Spleen (tissue), 11 donors: ENCODE data around the gene SIMC1. TPM values are rescaled to one million over a fixed set of nuclear protein-coding genes. Genes with fewer than 3 reads are reported as not detected.

Experiments
- DNase-seq: peaks from one replicate; pipeline ENCODE4 v3.0.0-alpha.2; 2020
- H3K27ac ChIP-seq, 8 donors: fragments of 200-600 bp; sonication (generic) in 7 of 8; 1 replicate in 4 of 8; 2 replicates in 4 of 8; pipeline versions ENCODE4 v1.5.0 to v1.8.0; 2016 to 2021; ENCODE audit warnings: inconsistent platforms in 4 of 8, mild to moderate bottlenecking in 4 of 8, moderate library complexity in 1 of 8
- H3K27me3 ChIP-seq, 7 donors: fragments of 200-600 bp; sonication (generic) in 6 of 7; replicated peaks in 1 of 7; 1 replicate in 4 of 7; 2 replicates in 3 of 7; pipeline versions ENCODE4 v1.5.0 to v1.8.0; 2016 to 2021; ENCODE audit warnings: inconsistent platforms in 3 of 7, mild to moderate bottlenecking in 1 of 7
- H3K36me3 ChIP-seq, 6 donors: fragments of 200-600 bp; sonication (generic) in 5 of 6; 1 replicate in 4 of 6; 2 replicates in 2 of 6; pipeline versions ENCODE4 v1.5.0 to v1.8.0; 2016 to 2021; ENCODE audit warnings: inconsistent platforms in 2 of 6
- H3K4me1 ChIP-seq, 6 donors: fragments of 200-600 bp; sonication (generic) in 5 of 6; 1 replicate in 3 of 6; 2 replicates in 3 of 6; pipeline versions ENCODE4 v1.5.0 to v1.8.0; 2016 to 2021; ENCODE audit warnings: inconsistent platforms in 3 of 6
- H3K4me3 ChIP-seq, 8 donors: fragments of 200-600 bp; sonication (generic) in 7 of 8; 1 replicate in 4 of 8; 2 replicates in 4 of 8; pipeline versions ENCODE4 v1.5.0 to v1.8.0; 2016 to 2021; ENCODE audit warnings: inconsistent platforms in 4 of 8, mild to moderate bottlenecking in 4 of 8, moderate library complexity in 2 of 8
- H3K9me3 ChIP-seq, 8 donors: fragments of 200-600 bp; sonication (generic) in 7 of 8; 1 replicate in 4 of 8; 2 replicates in 4 of 8; pipeline versions ENCODE4 v1.5.0 to v1.8.0; 2016 to 2021; ENCODE audit warnings: inconsistent platforms in 4 of 8
- CTCF ChIP-seq, 11 experiments: fragments of 200-600 bp in 7 of 11; fragments of 450-650 bp in 4 of 11; sonication (generic) in 4 of 11; IDR thresholded peaks in 8 of 11; conservative IDR thresholded peaks in 3 of 11; 1 replicate in 7 of 11; 2 replicates in 4 of 11; pipeline versions ENCODE4 v1.4.0 to v1.8.0; 2016 to 2021; ENCODE audit warnings: antibody characterized with exemption in 11 of 11, inconsistent platforms in 4 of 11, mild to moderate bottlenecking in 1 of 11
- POLR2A ChIP-seq, 3 donors: fragments of 450-650 bp; IDR thresholded peaks; one replicate each; pipeline ENCODE4 v1.5.1; 2017; ENCODE audit warnings: antibody characterized with exemption in 3 of 3, mild to moderate bottlenecking in 1 of 3
- POLR2AphosphoS5 ChIP-seq, 3 donors: sonication (generic); formaldehyde crosslinking; IDR thresholded peaks; one replicate each; pipeline ENCODE4 v1.5.1; 2017; ENCODE audit warnings: antibody characterized with exemption in 3 of 3
- WGBS, 5 donors: extraction: QIAGEN DNeasy Blood & Tissue Kit in 3 of 5; methylation state at CpG; one replicate each; pipeline versions ENCODE4 v1.1.5 to v1.1.7; 2013 to 2018; 5-methylcytosine and 5-hydroxymethylcytosine counted together
- intact Hi-C: fragments of 100-400 bp; cut with DNase I; formaldehyde crosslinking; loops from one replicate; pipeline ENCODE4 v1.15.0; 2023; ENCODE audit warnings: low total_unique reads
- microRNA-seq, 3 donors: library from miRNA; unstranded; fragments of <30 nt; microRNA quantifications; one replicate each; pipeline versions ENCODE4 to v1.1.0, GENCODE V29; 2019 to 2020
- polyA plus RNA-seq, 3 donors: library from polyadenylated mRNA; stranded (reverse); fragments of 200-250 nt; gene quantifications; one replicate each; pipeline ENCODE4 v1.2.1, GENCODE V29; 2013
- small RNA-seq, 4 donors: library from RNA; depleted of rRNA; stranded (forward); fragments of <200 nt; gene quantifications; one replicate each; pipeline ENCODE3, GENCODE V24; 2016
- total RNA-seq, 7 donors: library from RNA; depleted of rRNA in 3 of 7; stranded (reverse); fragments of >200 nt in 3 of 7; fragmentation: NEBNext Ultra II Directional in 4 of 7; extraction: Animal tissue kit (Norgen Biotek cat#: 25700) in 4 of 7; gene quantifications; one replicate each; pipeline versions ENCODE4 v1.1.0 to v1.2.1, GENCODE V29; 2016 to 2021
- donor health status: healthy with polysubstance abuse.
- donor health status: DM: no; HTN: no; CAD: no; lungs with moderate emphysema.
- donor health status: DM: no; HTN: no; CAD: no.
- donor health status: Bipolar disorder and iron deficiency.
- donor health status: healthy.
- donor health status: DM: no; HTN: no; CAD: no.
- donor health status: DM: yes; HTN: yes; CAD: no.

Gene SIMC1
- total and polyA plus RNA-seq, 10 donors = 5.2 to 33.8 (median 25.8) TPM

- TF ChIP-seq CTCF (IDR thresholded peaks at IDR 0.05 in 8 of 11, conservative IDR thresholded peaks at IDR 0.05 in 3 of 11) (no peak), POLR2A (IDR thresholded peaks at IDR 0.05) (no peak), POLR2AphosphoS5 (IDR thresholded peaks at IDR 0.05) (no peak)
- Histone ChIP-seq H3K27ac (peak overlapping the region in 3 of 8 donors; percentile 56 to 98 (median 97)), H3K4me1 (peaks cover 10 to 42% (median 22%) of the 10 kb centered on the region in 6 donors), H3K36me3 (peaks cover 0 to 73% (median 22%) of the 10 kb centered on the region in 6 donors), H3K4me3 (no peak overlapping the region), H3K9me3 (no peaks in the 10 kb centered on the region), H3K27me3 (no peaks in the 10 kb centered on the region)
- intact Hi-C loops = no loop called here
- 89 to 96% (median 92%) methylated on average over 6 to 11 of the region's 11 CpGs for WGBS, 5 donors
- DNase-seq = peak; percentile 76
Measured at GRCh38 chr5:176392526-176392925, 154.3 kb downstream of the SIMC1 start.

GRCh38 chr5:176394096-176394495 lies 155.9 kb downstream of the SIMC1 start:
- no peaks in the 10 kb centered on the region for H3K27me3 ChIP-seq
- peaks cover 5 to 34% (median 15%) of the 10 kb centered on the region in 6 donors for H3K4me1 ChIP-seq
- TF ChIP-seq CTCF (IDR thresholded peaks at IDR 0.05 in 8 of 11, conservative IDR thresholded peaks at IDR 0.05 in 3 of 11) = no peak
- DNase-seq = peak; percentile 55
- H3K27ac ChIP-seq = no peak overlapping the region
- H3K36me3 ChIP-seq = peaks cover 0 to 88% (median 26%) of the 10 kb centered on the region in 6 donors
- 93 to 97% (median 97%) methylated on average over 9 of the region's 9 CpGs for WGBS, 5 donors
- no peak overlapping the region for H3K4me3 ChIP-seq
- H3K9me3 ChIP-seq = no peaks in the 10 kb centered on the region
- intact Hi-C loops = no loop called here

- TF ChIP-seq CTCF (IDR thresholded peaks at IDR 0.05 in 8 of 11, conservative IDR thresholded peaks at IDR 0.05 in 3 of 11) (no peak), POLR2A (IDR thresholded peaks at IDR 0.05) (no peak), POLR2AphosphoS5 (IDR thresholded peaks at IDR 0.05) (no peak)
- peak; percentile 65 for DNase-seq
- Histone ChIP-seq H3K9me3 (no peaks in the 10 kb centered on the region), H3K36me3 (peaks cover 0 to 94% (median 26%) of the 10 kb centered on the region in 6 donors), H3K27ac (no peak overlapping the region), H3K4me3 (no peak overlapping the region), H3K27me3 (no peaks in the 10 kb centered on the region), H3K4me1 (peaks cover 0 to 24% (median 7%) of the 10 kb centered on the region in 6 donors)
- 87 to 89% (median 88%) methylated on average over 11 of the region's 11 CpGs for WGBS, 5 donors
- intact Hi-C loops = no loop called here
Measured at GRCh38 chr5:176394881-176395675, 156.9 kb downstream of the SIMC1 start.

Small RNA genes within 50 kb of the gene (microRNA-seq; reads per million reads assigned to microRNA genes)
- gene MIR1271 = 2.5 to 4.9 (median 3.3) reads per million in 3 donors

Small RNA genes within 50 kb of the gene (small RNA-seq; reads per million reads assigned to genes)
- 0 to 0.35 (median 0.10) reads per million in 4 donors for gene MIR1271

Other genes with a start within 250 kb of the SIMC1 start
- 10 to 100 TPM; 60.2 to 99.0 (median 75.1) TPM for gene KIAA1191, start 123.3 kb downstream of the SIMC1 start, total RNA-seq
- 10 to 100 TPM; 24.4 to 34.4 (median 26.3) TPM for gene KIAA1191, start 123.3 kb downstream of the SIMC1 start, polyA plus RNA-seq
- 10 to 100 TPM in 3 of 7 donors, 1 to 10 TPM in 4; 4.7 to 17.8 (median 9.0) TPM for gene ARL10, start 127.1 kb downstream of the SIMC1 start, total RNA-seq
- 1 to 10 TPM; 1.6 to 4.0 (median 2.6) TPM for gene ARL10, start 127.1 kb downstream of the SIMC1 start, polyA plus RNA-seq
- gene NOP16, start 150.2 kb downstream of the SIMC1 start, total RNA-seq = 10 to 100 TPM in 5 of 7 donors, 1 to 10 TPM in 2; 5.9 to 23.3 (median 12.4) TPM
- gene NOP16, start 150.2 kb downstream of the SIMC1 start, polyA plus RNA-seq = 10 to 100 TPM; 37.4 to 47.1 (median 41.5) TPM
- 100 to 1,000 TPM in 4 of 7 donors, 10 to 100 TPM in 3; 89.3 to 191 (median 102) TPM for gene HIGD2A, start 150.3 kb downstream of the SIMC1 start, total RNA-seq
- gene HIGD2A, start 150.3 kb downstream of the SIMC1 start, polyA plus RNA-seq = 100 to 1,000 TPM; 196 to 276 (median 220) TPM
- gene CLTB, start 178.1 kb downstream of the SIMC1 start, total RNA-seq = 10 to 100 TPM; 51.9 to 70.2 (median 62.9) TPM
- gene CLTB, start 178.1 kb downstream of the SIMC1 start, polyA plus RNA-seq = 10 to 100 TPM; 64.1 to 98.4 (median 69.2) TPM
- gene FAF2, start 210.0 kb downstream of the SIMC1 start, total RNA-seq = 10 to 100 TPM; 28.6 to 41.3 (median 34.0) TPM
- 1 to 10 TPM; 7.6 to 9.4 (median 9.1) TPM for gene FAF2, start 210.0 kb downstream of the SIMC1 start, polyA plus RNA-seq